CD4-positive, alpha-beta T cell (primary cell): ENCODE measurements around the gene MRPL28. TPM values are rescaled to one million over a fixed set of nuclear protein-coding genes. Genes with fewer than 3 reads are reported as not detected.

ENCODE experiments used
- ATAC-seq: fragments of 200-7000 bp; cut with Tn5 transposase; one replicate; pipeline ENCODE4 v1.10.0; 2022; ENCODE audit warnings: mild to moderate bottlenecking; ENCODE audit not compliant: poor library complexity
- CTCF ChIA-PET: fragments of 350-600 bp; sonication (Branson Sonifier 250); formaldehyde crosslinking; loops from one replicate; lab custom pipeline; 2021; ENCODE audit warnings: antibody characterized with exemption, inconsistent platforms; lab: Charles Lee
- POLR2A ChIA-PET: fragments of 350-600 bp; sonication (Branson Sonifier 250); formaldehyde crosslinking; loops from one replicate; lab custom pipeline; 2021; ENCODE audit warnings: antibody characterized with exemption, inconsistent platforms; lab: Charles Lee
- DNase-seq, 14 experiments: peaks; one replicate each; pipeline ENCODE4 v3.0.0-alpha.2; 2013 to 2020; ENCODE audit warnings: mixed read lengths in 2 of 14
- H3K27ac ChIP-seq, 2 donors: one replicate each; pipeline versions ENCODE4 v1.5.1 to v1.7.0; 2013; ENCODE audit warnings: low read length in 2 of 2, low read depth in 1 of 2, mild to moderate bottlenecking in 1 of 2
- H3K27me3 ChIP-seq, 2 experiments: 1 replicate in 1 of 2; 2 replicates in 1 of 2; pipeline versions ENCODE4 v1.6.1 to v1.7.0; 2013; ENCODE audit warnings: low read length in 2 of 2, control low read depth in 1 of 2, mild to moderate bottlenecking in 1 of 2, moderate library complexity in 1 of 2; ENCODE audit not compliant: insufficient read depth in 2 of 2, control insufficient read depth in 1 of 2
- H3K36me3 ChIP-seq: one replicate; pipeline ENCODE4 v1.6.1; 2013; ENCODE audit warnings: low read length, control low read depth; ENCODE audit not compliant: insufficient read depth
- H3K4me1 ChIP-seq: one replicate; pipeline ENCODE4 v1.6.1; 2013; ENCODE audit warnings: low read length, control low read depth; ENCODE audit not compliant: insufficient read depth
- H3K4me3 ChIP-seq: one replicate; pipeline ENCODE4 v1.5.1; 2013; ENCODE audit warnings: mild to moderate bottlenecking, low read length, moderate library complexity
- H3K9me3 ChIP-seq, 2 experiments: 1 replicate in 1 of 2; 2 replicates in 1 of 2; pipeline versions ENCODE4 v1.6.1 to v1.7.0; 2013; ENCODE audit warnings: low read length in 2 of 2, mild to moderate bottlenecking in 2 of 2, control low read depth in 1 of 2, moderate library complexity in 1 of 2; ENCODE audit not compliant: control insufficient read depth in 1 of 2, insufficient read depth in 1 of 2
- H3K27ac Mint-ChIP-seq: one replicate; pipeline ENCODE4 v1.8.0; 2020; ENCODE audit warnings: mixed read lengths
- H3K27me3 Mint-ChIP-seq: one replicate; pipeline ENCODE4 v1.8.0; 2021; ENCODE audit warnings: mixed read lengths
- H3K36me3 Mint-ChIP-seq: one replicate; pipeline ENCODE4 v1.8.0; 2021; ENCODE audit warnings: low read depth, mixed read lengths
- H3K4me1 Mint-ChIP-seq: one replicate; pipeline ENCODE4 v1.8.0; 2021; ENCODE audit warnings: low read depth, mixed read lengths
- H3K4me3 Mint-ChIP-seq: one replicate; pipeline ENCODE4 v1.8.0; 2020; ENCODE audit warnings: mild to moderate bottlenecking, mixed read lengths
- H3K9me3 Mint-ChIP-seq: one replicate; pipeline ENCODE4 v1.8.0; 2020; ENCODE audit warnings: mixed read lengths
- intact Hi-C, 2 experiments: fragments of 100-400 bp; cut with DNase I in 1 of 2; cut with micrococcal nuclease in 1 of 2; formaldehyde crosslinking; loops; one replicate each; pipeline versions ENCODE4 v1.15.1 to v1.9.0; 2023 to 2025; cut with DNase I, micrococcal nuclease
- total RNA-seq, 174 experiments: library from RNA in 2 of 174; stranded (reverse) in 2 of 174; gene quantifications; one replicate each; pipeline ENCODE4 v1.2.3 and lab custom pipeline; 2021 to 2026
- TF ChIP-seq, protein P1 (sequence below): fragments of 200-600 bp; IDR thresholded peaks from one replicate; pipeline ENCODE4 v1.8.0; 2022; ENCODE audit warnings: antibody characterized with exemption, mild to moderate bottlenecking

The MRPL28 gene
- total RNA-seq, 2 experiments from 2014 or later: 19.6 to 19.7 TPM

DNA sequence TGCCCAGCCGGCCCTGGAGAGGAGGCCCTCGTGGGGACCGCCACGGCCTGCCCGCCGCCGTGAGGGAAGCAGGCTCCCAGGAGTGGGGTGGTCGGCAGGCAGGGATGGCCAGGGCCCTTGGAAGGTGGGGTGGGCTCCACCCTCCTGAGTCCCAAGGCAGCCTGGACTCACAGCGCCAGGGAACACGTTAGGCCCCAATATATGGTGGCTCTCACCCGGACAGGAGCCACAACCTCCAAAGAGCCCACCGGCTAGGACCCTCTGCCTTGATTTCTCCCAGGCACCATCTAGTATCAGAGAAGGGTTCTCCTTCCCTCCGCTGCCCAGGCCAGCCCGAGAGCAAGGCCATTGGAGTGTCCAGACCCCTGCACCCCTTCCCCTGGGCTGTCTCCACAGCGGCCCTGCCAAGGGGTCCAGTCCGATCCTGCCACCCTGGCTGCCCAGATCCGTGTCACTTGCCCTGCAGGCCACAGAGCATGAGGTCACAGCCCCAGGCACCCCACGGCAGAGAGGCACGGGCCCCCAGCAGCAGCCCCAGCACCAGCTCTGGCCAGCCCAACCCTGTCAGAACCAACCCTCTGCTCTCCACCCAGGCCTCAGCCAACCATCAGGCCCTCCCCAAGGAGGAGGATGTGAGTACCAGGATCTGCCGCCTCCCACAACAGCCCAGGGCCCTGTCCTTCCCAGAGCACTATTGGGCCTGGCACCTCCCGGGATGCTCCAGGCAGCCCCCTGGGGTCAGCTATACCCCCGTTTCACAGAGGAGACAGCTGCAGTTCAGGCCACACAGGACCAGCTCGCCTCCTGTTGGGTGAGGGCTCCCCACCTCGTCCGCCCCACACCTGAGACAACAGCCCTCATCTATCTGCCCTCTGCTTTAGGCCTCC, 16.7 kb downstream of the MRPL28 start:
- Mint-ChIP-seq H3K36me3 (peaks cover 9% of the 10 kb centered on the region), H3K27me3 (no peaks in the 10 kb centered on the region), H3K9me3 (no peaks in the 10 kb centered on the region), H3K4me3 (peak overlapping the region; percentile 89), H3K4me1 (peaks cover 52% of the 10 kb centered on the region), H3K27ac (peak overlapping the region; percentile 91)
- Histone ChIP-seq H3K36me3 (peaks cover 8% of the 10 kb centered on the region), H3K27me3 (no peaks in the 10 kb centered on the region), H3K9me3 (no peaks in the 10 kb centered on the region), H3K27ac (peak overlapping the region; percentile 35 to 50), H3K4me1 (peaks cover 69% of the 10 kb centered on the region), H3K4me3 (peak overlapping the region; percentile 40)
- POLR2A ChIA-PET: interaction anchor here (0.5 to 3.5 kb wide), 14 partner anchors 17 to 131 kb away, joined by 3 to 19 read pairs (median 4); partner anchors contain the start of genes DECR2, FAM234A, LUC7L and MRPL28
- ATAC-seq: no peak
- CTCF ChIA-PET: interaction anchor here (0.5 to 1.1 kb wide), 4 partner anchors 21 to 283 kb away, joined by 3 to 5 read pairs (median 3); partner anchors contain the start of genes FAM234A and METTL26
- TF ChIP-seq, protein P1, sequence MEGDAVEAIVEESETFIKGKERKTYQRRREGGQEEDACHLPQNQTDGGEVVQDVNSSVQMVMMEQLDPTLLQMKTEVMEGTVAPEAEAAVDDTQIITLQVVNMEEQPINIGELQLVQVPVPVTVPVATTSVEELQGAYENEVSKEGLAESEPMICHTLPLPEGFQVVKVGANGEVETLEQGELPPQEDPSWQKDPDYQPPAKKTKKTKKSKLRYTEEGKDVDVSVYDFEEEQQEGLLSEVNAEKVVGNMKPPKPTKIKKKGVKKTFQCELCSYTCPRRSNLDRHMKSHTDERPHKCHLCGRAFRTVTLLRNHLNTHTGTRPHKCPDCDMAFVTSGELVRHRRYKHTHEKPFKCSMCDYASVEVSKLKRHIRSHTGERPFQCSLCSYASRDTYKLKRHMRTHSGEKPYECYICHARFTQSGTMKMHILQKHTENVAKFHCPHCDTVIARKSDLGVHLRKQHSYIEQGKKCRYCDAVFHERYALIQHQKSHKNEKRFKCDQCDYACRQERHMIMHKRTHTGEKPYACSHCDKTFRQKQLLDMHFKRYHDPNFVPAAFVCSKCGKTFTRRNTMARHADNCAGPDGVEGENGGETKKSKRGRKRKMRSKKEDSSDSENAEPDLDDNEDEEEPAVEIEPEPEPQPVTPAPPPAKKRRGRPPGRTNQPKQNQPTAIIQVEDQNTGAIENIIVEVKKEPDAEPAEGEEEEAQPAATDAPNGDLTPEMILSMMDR: no peak
- peak in 3 of 14 experiments; percentile 42 to 61 (median 45) for DNase-seq
- intact Hi-C loops: loop anchor here (1.0 to 5.0 kb wide), 9 partner anchors 29 to 215 kb away; partner anchors contain the start of genes DECR2 (in 2 of the 2), RAB11FIP3 (in 2 of the 2), FAM234A (in 1 of the 2) and NPRL3 (in 1 of the 2)

DNA sequence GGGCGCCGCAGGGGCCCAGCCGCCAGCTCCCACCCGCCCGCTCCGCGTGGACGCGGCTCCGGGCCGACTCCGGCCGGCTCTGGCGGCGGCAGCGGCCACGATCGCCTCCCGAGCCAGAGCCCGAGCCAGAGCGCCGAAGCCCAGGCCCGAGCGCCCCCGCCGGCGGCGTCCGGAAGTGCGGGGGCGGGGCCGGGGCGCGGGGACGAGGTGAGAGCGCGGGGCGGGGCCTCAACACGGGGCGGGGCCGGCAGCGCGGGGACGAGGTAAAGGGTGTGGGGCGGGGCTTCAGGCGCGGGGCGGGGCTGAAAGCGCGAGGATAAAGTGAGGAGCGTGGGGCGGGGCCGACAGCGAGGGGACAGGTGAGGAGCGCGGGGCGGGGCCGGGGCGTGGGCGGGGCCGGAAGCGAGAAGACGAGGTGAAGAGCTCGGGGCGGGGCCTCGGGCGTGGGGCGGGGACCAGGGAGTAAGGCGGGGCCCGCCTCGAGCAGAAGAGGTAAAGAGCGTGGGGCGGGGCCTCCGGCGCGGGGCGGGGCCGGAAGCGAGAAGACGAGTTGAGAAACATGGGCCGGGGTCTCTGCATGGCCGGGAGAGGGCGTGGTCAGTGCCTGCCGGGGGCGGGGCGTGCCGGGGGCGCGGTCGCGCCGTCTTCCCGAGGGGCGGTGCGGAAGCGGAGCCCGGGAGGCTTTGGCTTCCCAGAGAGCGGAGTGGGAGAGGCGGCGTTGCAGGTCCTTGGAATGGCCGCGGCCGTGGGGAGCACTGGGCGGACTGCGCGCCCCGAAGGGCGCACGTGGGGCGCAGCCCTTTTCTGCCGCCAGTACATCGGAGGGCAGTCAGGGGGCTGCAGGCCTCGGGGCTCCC, 17.6 kb downstream of the MRPL28 start, which contains the start of gene AXIN1:
Gene AXIN1, minus strand, starts transcription at position 177 of the 857 bp plus-strand sequence. CDS start 5,698 bp downstream, outside the sequence.
- TF ChIP-seq, protein P1: no peak
- H3K4me1 Mint-ChIP-seq: peaks cover 61% of the 10 kb centered on the region
- ATAC-seq (peak; percentile 86), DNase-seq (peak; percentile 98 to 100 (median 100))
- H3K4me1 ChIP-seq: peaks cover 74% of the 10 kb centered on the region
- no peaks in the 10 kb centered on the region for H3K27me3 Mint-ChIP-seq
- ChIA-PET CTCF (interaction anchor here (0.5 to 1.1 kb wide), 6 partner anchors 21 to 284 kb away, joined by 3 to 5 read pairs (median 3); partner anchors contain the start of genes FAM234A and METTL26), POLR2A (interaction anchor here (0.5 to 3.5 kb wide), 15 partner anchors 9 to 315 kb away, joined by 3 to 19 read pairs (median 4); partner anchors contain the start of genes DECR2, FAM234A, LUC7L and MRPL28)
- peak within 1 kb of the TSS; percentile 94 for H3K27ac Mint-ChIP-seq
- no peaks in the 10 kb centered on the region for H3K27me3 ChIP-seq
- H3K4me3 ChIP-seq: peak within 1 kb of the TSS; percentile 57
- H3K4me3 Mint-ChIP-seq: peak within 1 kb of the TSS; percentile 99
- H3K27ac ChIP-seq: peak within 1 kb of the TSS; percentile 35 to 50
- no peaks in the 10 kb centered on the region for H3K9me3 Mint-ChIP-seq
- intact Hi-C loops: loop anchor here (1.0 to 5.0 kb wide), 11 partner anchors 18 to 214 kb away; partner anchors contain the start of genes DECR2 (in 2 of the 2), FAM234A (in 2 of the 2), RAB11FIP3 (in 2 of the 2) and MRPL28 (in 1 of the 2)
- H3K9me3 ChIP-seq: no peaks in the 10 kb centered on the region
- peaks cover 16% of the 10 kb centered on the region for H3K36me3 Mint-ChIP-seq
- peaks cover 12% of the 10 kb centered on the region for H3K36me3 ChIP-seq
